ENCODE measurements around the gene PSMG4.

The PSMG4 gene

DNA sequence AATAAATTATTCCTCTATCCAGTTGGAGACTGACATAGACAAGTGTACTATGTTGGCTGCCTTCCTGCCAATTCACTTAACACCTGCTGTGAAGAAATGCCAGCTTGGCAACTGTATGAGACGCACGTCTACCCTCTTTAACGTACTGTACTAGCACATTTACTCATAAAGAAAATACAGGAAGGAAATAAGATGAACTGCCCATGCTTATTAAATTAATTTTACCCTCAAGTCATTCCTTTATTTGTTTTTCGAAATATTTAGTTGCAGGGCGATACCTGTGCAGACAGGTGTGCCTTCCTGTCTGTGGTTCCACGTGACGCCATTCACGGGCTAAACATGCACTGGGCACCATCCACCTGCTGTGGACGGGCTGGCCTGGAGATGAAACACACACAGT is 52.0 kb downstream of the PSMG4 start:
- TF ChIP-seq FOXP2 (optimal IDR thresholded peaks at IDR 0.05; ENCODE audit: borderline replicate concordance, extremely low read depth, extremely low read length, insufficient read depth) (no peak), POLR2AphosphoS5 (IDR thresholded peaks at IDR 0.05; ENCODE audit: low read depth, low read length) (no peak), TAF1 (IDR thresholded peaks at IDR 0.05; ENCODE audit: borderline replicate concordance, insufficient read depth, low read length) (no peak), SIN3A (IDR thresholded peaks at IDR 0.05; ENCODE audit: borderline replicate concordance, insufficient read depth, low read length) (no peak)
- TF ChIP-seq, protein P1, sequence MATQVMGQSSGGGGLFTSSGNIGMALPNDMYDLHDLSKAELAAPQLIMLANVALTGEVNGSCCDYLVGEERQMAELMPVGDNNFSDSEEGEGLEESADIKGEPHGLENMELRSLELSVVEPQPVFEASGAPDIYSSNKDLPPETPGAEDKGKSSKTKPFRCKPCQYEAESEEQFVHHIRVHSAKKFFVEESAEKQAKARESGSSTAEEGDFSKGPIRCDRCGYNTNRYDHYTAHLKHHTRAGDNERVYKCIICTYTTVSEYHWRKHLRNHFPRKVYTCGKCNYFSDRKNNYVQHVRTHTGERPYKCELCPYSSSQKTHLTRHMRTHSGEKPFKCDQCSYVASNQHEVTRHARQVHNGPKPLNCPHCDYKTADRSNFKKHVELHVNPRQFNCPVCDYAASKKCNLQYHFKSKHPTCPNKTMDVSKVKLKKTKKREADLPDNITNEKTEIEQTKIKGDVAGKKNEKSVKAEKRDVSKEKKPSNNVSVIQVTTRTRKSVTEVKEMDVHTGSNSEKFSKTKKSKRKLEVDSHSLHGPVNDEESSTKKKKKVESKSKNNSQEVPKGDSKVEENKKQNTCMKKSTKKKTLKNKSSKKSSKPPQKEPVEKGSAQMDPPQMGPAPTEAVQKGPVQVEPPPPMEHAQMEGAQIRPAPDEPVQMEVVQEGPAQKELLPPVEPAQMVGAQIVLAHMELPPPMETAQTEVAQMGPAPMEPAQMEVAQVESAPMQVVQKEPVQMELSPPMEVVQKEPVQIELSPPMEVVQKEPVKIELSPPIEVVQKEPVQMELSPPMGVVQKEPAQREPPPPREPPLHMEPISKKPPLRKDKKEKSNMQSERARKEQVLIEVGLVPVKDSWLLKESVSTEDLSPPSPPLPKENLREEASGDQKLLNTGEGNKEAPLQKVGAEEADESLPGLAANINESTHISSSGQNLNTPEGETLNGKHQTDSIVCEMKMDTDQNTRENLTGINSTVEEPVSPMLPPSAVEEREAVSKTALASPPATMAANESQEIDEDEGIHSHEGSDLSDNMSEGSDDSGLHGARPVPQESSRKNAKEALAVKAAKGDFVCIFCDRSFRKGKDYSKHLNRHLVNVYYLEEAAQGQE (IDR thresholded peaks at IDR 0.05; ENCODE audit: insufficient read depth in 1 of 2, low read depth in 2 of 2, low read length in 2 of 2): no peak

DNA sequence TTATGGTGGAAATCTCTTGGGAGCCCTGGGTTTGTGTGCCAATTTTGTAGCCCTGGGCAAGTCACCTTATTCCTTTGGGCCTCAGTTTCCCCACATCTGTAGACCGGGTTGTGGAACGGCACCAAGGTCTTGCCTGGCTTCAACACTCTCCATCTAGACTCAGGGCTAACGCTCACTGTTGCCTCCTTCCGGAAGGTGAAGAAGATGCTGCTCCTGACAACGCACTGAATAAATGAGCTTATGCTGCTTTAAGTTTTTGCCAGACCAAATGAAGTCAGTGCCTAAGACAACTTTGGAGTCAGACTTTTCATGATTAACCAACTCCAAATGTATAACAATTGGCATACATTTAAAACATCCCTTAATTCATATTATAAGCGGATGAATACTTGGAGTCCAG is 53.1 kb downstream of the PSMG4 start:
- no peak for TF ChIP-seq POLR2AphosphoS5 (IDR thresholded peaks at IDR 0.05; ENCODE audit: low read depth, low read length)
- TF ChIP-seq SIN3A (IDR thresholded peaks at IDR 0.05; ENCODE audit: borderline replicate concordance, insufficient read depth, low read length): no peak
- no peak for TF ChIP-seq FOXP2 (optimal IDR thresholded peaks at IDR 0.05; ENCODE audit: borderline replicate concordance, extremely low read depth, extremely low read length, insufficient read depth)
- TF ChIP-seq, protein P1 (IDR thresholded peaks at IDR 0.05; ENCODE audit: insufficient read depth in 1 of 2, low read depth in 2 of 2, low read length in 2 of 2): no peak
- TF ChIP-seq TAF1 (IDR thresholded peaks at IDR 0.05; ENCODE audit: borderline replicate concordance, insufficient read depth, low read length): no peak

DNA sequence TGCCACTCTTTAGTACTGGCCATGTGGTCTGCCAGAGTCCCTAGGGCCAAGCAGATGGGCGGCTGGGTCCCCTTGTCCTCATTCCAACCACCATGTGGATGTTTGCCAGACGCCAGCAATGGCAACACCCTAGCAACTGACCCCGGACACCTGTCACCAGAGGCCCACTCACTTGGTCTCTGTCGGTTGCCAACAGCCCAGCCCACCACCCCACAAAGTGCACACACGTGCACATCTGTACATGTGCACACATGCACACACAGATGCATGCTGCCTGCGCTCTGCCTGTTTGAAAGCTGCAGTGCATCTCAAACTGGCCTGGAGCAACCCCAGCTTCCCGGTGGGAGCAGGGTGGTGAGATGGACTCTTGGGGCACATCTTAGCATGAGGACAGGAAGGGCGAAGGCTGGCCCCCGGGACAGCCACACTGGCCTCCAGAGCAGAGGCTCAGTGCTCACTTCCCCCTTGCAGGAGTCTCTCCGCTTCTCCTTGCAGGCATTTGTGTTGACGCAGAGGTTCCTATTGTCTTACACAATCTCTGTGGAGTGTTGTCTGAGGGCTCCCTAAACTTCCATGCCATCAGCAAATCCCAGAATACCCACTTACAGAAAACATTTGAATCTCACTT is 54.0 kb downstream of the PSMG4 start:
- TF ChIP-seq, protein P1 (IDR thresholded peaks at IDR 0.05; ENCODE audit: insufficient read depth in 1 of 2, low read depth in 2 of 2, low read length in 2 of 2): no peak
- TF ChIP-seq TAF1 (IDR thresholded peaks at IDR 0.05; ENCODE audit: borderline replicate concordance, insufficient read depth, low read length) (no peak), POLR2AphosphoS5 (IDR thresholded peaks at IDR 0.05; ENCODE audit: low read depth, low read length) (no peak), SIN3A (IDR thresholded peaks at IDR 0.05; ENCODE audit: borderline replicate concordance, insufficient read depth, low read length) (no peak), FOXP2 (optimal IDR thresholded peaks at IDR 0.05; ENCODE audit: borderline replicate concordance, extremely low read depth, extremely low read length, insufficient read depth) (no peak)

DNA sequence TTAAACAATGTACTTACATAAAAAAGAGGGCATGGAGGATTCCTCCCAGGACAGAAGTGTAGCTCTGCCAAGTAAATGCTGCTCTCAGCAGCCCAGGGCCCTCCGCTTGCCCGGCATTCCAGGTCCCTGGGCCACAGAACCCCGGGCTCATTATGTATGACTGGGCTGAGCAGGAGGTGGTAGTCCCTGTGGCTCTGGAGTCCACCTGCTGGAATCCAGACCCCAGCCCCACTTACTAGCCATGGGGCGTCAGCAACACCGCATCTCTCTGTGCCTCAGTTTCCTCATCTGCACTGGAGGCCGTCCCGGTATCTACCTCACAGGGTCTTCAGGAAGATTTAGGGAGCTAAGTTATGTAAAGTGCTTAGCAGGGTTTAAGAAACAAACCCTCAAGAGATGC is 55.4 kb downstream of the PSMG4 start:
- TF ChIP-seq FOXP2 (optimal IDR thresholded peaks at IDR 0.05; ENCODE audit: borderline replicate concordance, extremely low read depth, extremely low read length, insufficient read depth) (no peak), POLR2AphosphoS5 (IDR thresholded peaks at IDR 0.05; ENCODE audit: low read depth, low read length) (no peak), TAF1 (IDR thresholded peaks at IDR 0.05; ENCODE audit: borderline replicate concordance, insufficient read depth, low read length) (no peak), SIN3A (IDR thresholded peaks at IDR 0.05; ENCODE audit: borderline replicate concordance, insufficient read depth, low read length) (no peak)
- TF ChIP-seq, protein P1 (IDR thresholded peaks at IDR 0.05; ENCODE audit: insufficient read depth in 1 of 2, low read depth in 2 of 2, low read length in 2 of 2): no peak

Measured in PFSK-1 (cell line).